K562 (cell line): ENCODE measurements around the gene FTH1. TPM values are rescaled to one million over a fixed set of nuclear protein-coding genes. Genes with fewer than 3 reads are reported as not detected.

Experiments
- ATF7 ChIP-seq: fragments of 450-650 bp; IDR thresholded peaks from 2 replicates; pipeline ENCODE4 v1.7.1; 2014; ENCODE audit warnings: mild to moderate bottlenecking, moderate library complexity
- BCLAF1 ChIP-seq, 2 experiments: fragments of 450-650 bp in 1 of 2; IDR thresholded peaks; 2 replicates each; pipeline ENCODE4 v1.6.1; 2011 to 2017; ENCODE audit warnings: low read depth in 2 of 2, antibody characterized with exemption in 1 of 2, borderline replicate concordance in 1 of 2, low read length in 1 of 2, mild to moderate bottlenecking in 1 of 2, mixed read lengths in 1 of 2; ENCODE audit not compliant: control insufficient read depth in 1 of 2
- BRD4 ChIP-seq: fragments of 200-600 bp; sonication (generic); IDR thresholded peaks from 2 replicates; pipeline ENCODE4 v1.6.1; 2017; ENCODE audit warnings: inconsistent platforms
- CCAR2 ChIP-seq: fragments of 200-400 bp; formaldehyde crosslinking; IDR thresholded peaks from 2 replicates; pipeline ENCODE4 v1.6.1; 2017; ENCODE audit warnings: mild to moderate bottlenecking, low read depth, low read length
- ELK3 ChIP-seq: fragments of 450-650 bp; formaldehyde crosslinking; IDR thresholded peaks from 2 replicates; pipeline ENCODE4 v1.4.0; 2020; ENCODE audit warnings: mild to moderate bottlenecking
- HLTF ChIP-seq: fragments of 450-650 bp; IDR thresholded peaks from 2 replicates; pipeline ENCODE4 v1.6.1; 2016
- ILF3 ChIP-seq: fragments of 450-650 bp; IDR thresholded peaks from 2 replicates; pipeline ENCODE4 v1.6.1; 2018; ENCODE audit warnings: antibody characterized with exemption, mild to moderate bottlenecking, moderate library complexity, borderline replicate concordance
- JUND ChIP-seq, 2 experiments: IDR thresholded peaks; 2 replicates in 1 of 2; 3 replicates in 1 of 2; pipeline ENCODE4 v1.6.1; 2011; ENCODE audit warnings: borderline replicate concordance in 2 of 2, low read depth in 2 of 2, low read length in 2 of 2, improper control_type of control experiment in 1 of 2, missing biosample characterization in 1 of 2, missing genetic modification characterization in 1 of 2, missing genetic modification reagents in 1 of 2
- KLF1 ChIP-seq: fragments of 450-650 bp; IDR thresholded peaks from 2 replicates; pipeline ENCODE4 v1.6.1; 2016; ENCODE audit warnings: missing genetic modification characterization, missing compliant biosample characterization
- NEUROD1 ChIP-seq: fragments of 150-350 bp; IDR thresholded peaks from 2 replicates; pipeline ENCODE4 v1.6.1; 2014; ENCODE audit warnings: borderline replicate concordance, low read length, low read depth; ENCODE audit not compliant: partially characterized antibody
- NKRF ChIP-seq: fragments of 450-650 bp; IDR thresholded peaks from 2 replicates; pipeline ENCODE4 v1.6.1; 2016; ENCODE audit warnings: borderline replicate concordance
- POLR3A ChIP-seq: IDR thresholded peaks from 2 replicates; pipeline ENCODE4 v1.6.1; 2011; ENCODE audit warnings: borderline replicate concordance, mild to moderate bottlenecking, moderate library complexity; ENCODE audit not compliant: insufficient read length, insufficient read depth; ENCODE audit errors: extremely low read depth
- SLC30A9 ChIP-seq: fragments of 250-450 bp; sonication (Bioruptor Pico); IDR thresholded peaks from 2 replicates; pipeline ENCODE4 v1.8.0; 2022; ENCODE audit warnings: mild to moderate bottlenecking, moderate library complexity
- SPI1 ChIP-seq: IDR thresholded peaks from 2 replicates; pipeline ENCODE4 v1.6.1; 2011; ENCODE audit warnings: low read depth, low read length, control low read depth, borderline replicate concordance
- STAT6 ChIP-seq: sonication (generic); formaldehyde crosslinking; IDR thresholded peaks from 2 replicates; pipeline ENCODE4 v1.8.1; 2023; ENCODE audit warnings: mild to moderate bottlenecking, missing genetic modification reagents
- ZBTB17 ChIP-seq: fragments of 450-650 bp; formaldehyde crosslinking; IDR thresholded peaks from 2 replicates; pipeline ENCODE4 v1.4.0; 2020; ENCODE audit warnings: mild to moderate bottlenecking
- ZNF780A ChIP-seq: fragments of 250-450 bp; sonication (Bioruptor Pico); IDR thresholded peaks from 2 replicates; pipeline ENCODE4 v1.5.0; 2021; ENCODE audit warnings: mild to moderate bottlenecking
- polyA plus RNA-seq, 8 experiments: library from polyadenylated mRNA; depleted of rRNA in 4 of 8; stranded (reverse) in 5 of 8; unstranded in 3 of 8; fragments of >200 nt; fragmentation: Nextera tagmentation in 2 of 8; fragmentation: Illumina TruSeq in 1 of 8; extraction: Ambion mirVana in 2 of 8; extraction: Trizol in 1 of 8; gene quantifications; 2 replicates each; pipeline versions ENCODE4 v1.2.1 to v1.2.3, GENCODE V29; 2011 to 2014; ENCODE audit warnings: inconsistent platforms in 1 of 8, missing spikeins in 1 of 8
- total RNA-seq, 7 experiments: library from RNA; depleted of rRNA in 6 of 7; stranded (reverse); fragments of >200 nt in 6 of 7; fragmentation: Illumina TruSeq in 2 of 7; extraction: Trizol in 2 of 7; gene quantifications; 2 replicates each; pipeline versions ENCODE4 v1.2.1 to v1.2.3, GENCODE V29; 2011 to 2021; ENCODE audit warnings: low replicate concordance in 1 of 7

FTH1 gene
- total and polyA plus RNA-seq, 9 of the 15 experiments (the other 6 are each of a cell fraction or from before 2014, with no cell fraction given): 370 to 3,146 (median 802) TPM

- TF ChIP-seq BCLAF1 (IDR thresholded peaks at IDR 0.05; ENCODE audit: borderline replicate concordance in 1 of 2, control insufficient read depth in 1 of 2, low read depth in 2 of 2, low read length in 1 of 2) (no peak), ZBTB17 (CRISPR knock-in tag) (peak; percentile 48; the same call in 1 of the 2 replicates), ZNF780A (CRISPR knock-in tag) (no peak), NEUROD1 (peak; percentile 70), POLR3A (no peak), BRD4 (no peak), ELK3 (CRISPR knock-in tag) (no peak), SPI1 (no peak), SLC30A9 (CRISPR knock-in tag) (no peak), ILF3 (no peak), HLTF (peak; percentile 10; the same call in 1 of the 2 replicates), CCAR2 (no peak), ATF7 (peak; percentile 84), KLF1 (tag) (no peak), STAT6 (CRISPR knock-in tag) (no peak), JUND (IDR thresholded peaks at IDR 0.05; ENCODE audit: borderline replicate concordance, low read depth, low read length) (peak; percentile 70; the same call in 1 of the 2 replicates), JUND (tag; IDR thresholded peaks at IDR 0.05; ENCODE audit: borderline replicate concordance, low read depth, low read length) (peak; percentile 59; the same call in 1 of the 3 replicates), NKRF (no peak; the same call in none of the 2 replicates)
Observed at GRCh38 chr11:61919705-61920631, 47.5 kb downstream of the FTH1 start (continued).
